Adrenal gland (tissue), 5 donors: ENCODE data around the gene THSD4.

Source experiments
- POLR2A ChIP-seq, 2 donors: fragments of 450-650 bp; IDR thresholded peaks; one replicate each; pipeline ENCODE4 v1.6.1; 2017; ENCODE audit warnings: antibody characterized with exemption in 2 of 2, mild to moderate bottlenecking in 2 of 2, moderate library complexity in 1 of 2
- TF ChIP-seq, protein P1 (sequence below), 6 experiments: fragments of 450-650 bp in 4 of 6; fragments of 200-600 bp in 2 of 6; sonication (generic) in 1 of 6; IDR thresholded peaks; 1 replicate in 5 of 6; 2 replicates in 1 of 6; pipeline versions ENCODE4 v1.5.1 to v1.8.0; 2016 to 2021; ENCODE audit warnings: antibody characterized with exemption in 6 of 6, mild to moderate bottlenecking in 2 of 6, moderate library complexity in 1 of 6
- donor health status: DM: no; HTN: no; CAD: no.

DNA sequence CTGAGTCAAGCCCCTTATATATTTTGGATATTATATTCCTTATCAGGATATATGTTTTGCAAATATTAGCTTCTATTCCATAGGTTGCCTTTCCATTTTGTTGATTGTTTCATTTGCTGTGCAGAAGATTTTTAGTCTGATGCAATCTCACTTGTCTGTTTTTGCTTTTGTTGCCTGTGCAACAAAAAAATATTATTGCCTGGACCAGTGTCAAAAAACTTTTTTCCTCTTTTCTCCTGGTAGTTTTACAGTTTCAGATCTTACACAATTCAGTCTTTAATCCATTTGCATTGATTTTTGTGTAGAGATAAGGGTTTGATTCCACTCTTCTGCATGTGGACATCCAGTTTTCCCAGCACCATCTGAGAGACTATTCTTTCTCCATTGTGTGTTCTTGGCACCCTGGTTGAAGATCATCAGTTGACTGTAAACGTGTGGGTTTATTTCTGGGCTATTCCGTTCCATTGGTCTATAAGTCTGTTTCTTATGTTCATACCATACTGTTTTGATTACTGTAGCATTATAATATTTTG lies 466.2 kb downstream of the THSD4 start:
- TF ChIP-seq, protein P1, sequence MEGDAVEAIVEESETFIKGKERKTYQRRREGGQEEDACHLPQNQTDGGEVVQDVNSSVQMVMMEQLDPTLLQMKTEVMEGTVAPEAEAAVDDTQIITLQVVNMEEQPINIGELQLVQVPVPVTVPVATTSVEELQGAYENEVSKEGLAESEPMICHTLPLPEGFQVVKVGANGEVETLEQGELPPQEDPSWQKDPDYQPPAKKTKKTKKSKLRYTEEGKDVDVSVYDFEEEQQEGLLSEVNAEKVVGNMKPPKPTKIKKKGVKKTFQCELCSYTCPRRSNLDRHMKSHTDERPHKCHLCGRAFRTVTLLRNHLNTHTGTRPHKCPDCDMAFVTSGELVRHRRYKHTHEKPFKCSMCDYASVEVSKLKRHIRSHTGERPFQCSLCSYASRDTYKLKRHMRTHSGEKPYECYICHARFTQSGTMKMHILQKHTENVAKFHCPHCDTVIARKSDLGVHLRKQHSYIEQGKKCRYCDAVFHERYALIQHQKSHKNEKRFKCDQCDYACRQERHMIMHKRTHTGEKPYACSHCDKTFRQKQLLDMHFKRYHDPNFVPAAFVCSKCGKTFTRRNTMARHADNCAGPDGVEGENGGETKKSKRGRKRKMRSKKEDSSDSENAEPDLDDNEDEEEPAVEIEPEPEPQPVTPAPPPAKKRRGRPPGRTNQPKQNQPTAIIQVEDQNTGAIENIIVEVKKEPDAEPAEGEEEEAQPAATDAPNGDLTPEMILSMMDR (IDR thresholded peaks at IDR 0.05) = no peak
- TF ChIP-seq POLR2A (IDR thresholded peaks at IDR 0.05) = no peak
